HG03060 (cell line): ENCODE data around the gene PRUNE1.

ENCODE experiments used
- ATAC-seq: cut with Tn5 transposase; IDR thresholded peaks from one replicate; pipeline ENCODE4 v1.9.1; 2021; ENCODE audit warnings: low read depth, moderate number of reproducible peaks; ENCODE audit not compliant: unreplicated experiment

Gene PRUNE1

GRCh38 chr1:151047925-151048644 is 39.8 kb downstream of the PRUNE1 start:
- no peak for ATAC-seq

DNA sequence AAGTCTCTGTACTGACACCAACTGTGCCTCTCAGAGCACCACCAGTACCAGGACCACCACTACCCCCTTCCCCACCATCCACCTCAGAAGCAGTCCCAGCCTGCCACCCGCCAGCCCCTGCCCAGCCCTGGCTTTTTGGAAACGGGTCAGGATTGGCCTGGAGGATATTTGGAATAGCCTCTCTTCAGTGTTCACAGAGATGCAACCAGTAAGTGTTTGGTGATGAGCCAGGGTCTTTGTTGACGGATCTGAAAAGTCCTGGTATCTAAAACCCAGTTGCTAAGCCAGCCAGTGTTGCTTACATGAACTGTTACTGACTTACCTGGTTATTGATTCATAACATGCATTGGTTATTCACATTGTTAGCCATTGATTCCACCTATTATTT is 40.4 kb downstream of the PRUNE1 start:
- ATAC-seq: no peak

- no peak for ATAC-seq
Observed at GRCh38 chr1:151049458-151049857, 41.2 kb downstream of the PRUNE1 start.

- ATAC-seq: no peak
Observed at GRCh38 chr1:151050051-151050688, 41.9 kb downstream of the PRUNE1 start.

- ATAC-seq: no peak
Observed at GRCh38 chr1:151051356-151052009, 43.2 kb downstream of the PRUNE1 start.

GRCh38 chr1:151054971-151055547 is 46.8 kb downstream of the PRUNE1 start:
- no peak for ATAC-seq

- no peak for ATAC-seq
Observed at GRCh38 chr1:151055581-151055980, 47.3 kb downstream of the PRUNE1 start.

DNA sequence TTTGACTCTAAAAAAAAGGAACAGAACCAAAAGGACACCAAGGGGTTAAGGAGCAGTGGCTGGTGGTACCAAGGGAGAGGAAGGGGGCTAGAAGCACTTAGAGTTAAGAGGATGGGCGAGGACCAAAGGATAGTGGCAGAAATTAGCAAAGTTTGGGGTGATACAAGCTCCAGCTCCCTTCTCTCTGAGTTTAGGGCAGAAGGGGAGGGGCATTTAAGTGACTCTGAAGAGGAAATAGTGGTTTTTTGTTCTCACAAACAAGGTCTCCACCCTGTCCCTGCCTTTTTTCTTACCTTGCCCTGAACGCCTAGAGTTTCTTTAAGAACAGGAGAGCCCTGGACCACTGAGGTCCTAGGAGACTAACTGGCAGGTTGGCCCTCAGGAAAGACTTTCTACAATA is 47.9 kb downstream of the PRUNE1 start:
- ATAC-seq: no peak

DNA sequence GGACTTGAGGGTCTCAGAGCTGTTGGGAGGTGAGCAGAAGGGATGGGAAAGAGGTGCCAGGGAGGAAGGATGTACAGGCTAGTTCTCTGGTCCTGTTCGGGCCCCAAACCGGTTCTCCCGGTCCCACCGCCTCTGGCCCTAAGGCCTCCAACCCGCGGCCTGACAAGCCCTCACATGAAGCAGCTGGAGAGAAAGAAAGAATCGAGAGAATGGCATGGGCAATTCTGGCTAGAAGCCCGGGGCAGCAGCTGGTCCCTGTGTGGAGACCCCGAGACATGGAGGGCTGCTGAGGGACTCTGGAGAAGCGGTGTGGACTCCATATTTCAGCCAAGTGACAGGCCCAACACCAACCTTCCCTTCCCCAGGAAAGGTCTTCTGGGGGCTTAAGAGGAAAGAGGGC is 50.4 kb downstream of the PRUNE1 start:
- ATAC-seq: no peak

DNA sequence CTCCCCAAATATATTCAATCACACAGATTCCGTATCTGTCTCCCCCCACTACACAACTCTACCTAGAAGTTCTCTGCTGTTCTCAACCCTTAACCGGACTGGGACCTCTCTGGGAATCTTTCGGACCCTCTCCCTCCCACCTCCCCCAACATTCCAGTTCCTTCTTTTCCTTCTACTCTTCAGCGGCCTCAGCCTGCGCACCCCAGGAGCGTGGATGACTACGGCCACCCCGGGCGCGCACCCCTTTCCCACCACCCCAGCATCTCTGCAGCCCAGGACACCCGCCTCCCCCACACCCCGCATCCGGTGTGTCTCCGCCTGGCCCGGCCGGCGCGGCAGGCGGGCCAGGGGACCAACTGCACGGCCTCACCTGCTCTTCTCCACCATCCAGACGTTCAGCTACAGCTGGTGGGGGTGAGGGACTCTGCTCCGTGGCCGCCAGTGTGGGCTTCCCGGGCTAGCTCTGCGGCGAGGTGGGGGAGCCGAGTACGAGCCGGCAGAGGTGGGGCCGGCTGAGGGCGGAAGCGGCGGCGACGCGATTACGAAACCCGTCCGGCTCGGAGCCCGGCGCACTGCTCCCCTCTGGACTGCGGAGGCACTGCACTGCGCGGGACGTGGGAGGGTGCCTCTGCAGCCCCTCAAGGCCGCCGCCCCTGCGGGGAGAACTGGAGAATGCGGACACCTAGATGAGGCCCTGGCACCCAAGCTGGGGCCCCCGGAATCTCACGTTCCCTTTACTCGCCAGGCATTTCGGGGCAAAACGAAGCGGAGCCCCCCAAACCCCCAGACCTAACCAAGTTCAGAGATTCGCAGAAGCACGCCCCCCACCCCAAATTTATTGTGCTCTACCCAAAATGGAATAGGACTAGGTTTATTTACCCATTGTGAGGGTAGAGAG is 51.1 kb downstream of the PRUNE1 start, which contains the start of gene CDC42SE1:
CDC42SE1 (minus strand) TSS at position 514 of the 898 bp plus-strand sequence. CDS start 3,892 bp downstream, outside the sequence.
- ATAC-seq: no peak

GRCh38 chr1:151060007-151060656 is 51.9 kb downstream of the PRUNE1 start, which contains the start of gene MLLT11:
TSS of gene MLLT11 (plus strand) at chr1:151060397. CDS start at chr1:151067225, 6,828 bp downstream.
- no peak for ATAC-seq

- no peak for ATAC-seq
Observed at GRCh38 chr1:151060657-151061421, 52.6 kb downstream of the PRUNE1 start.

- ATAC-seq: no peak
Observed at GRCh38 chr1:151061704-151062103, 53.5 kb downstream of the PRUNE1 start.

- ATAC-seq: no peak
Observed at GRCh38 chr1:151062741-151063371, 54.6 kb downstream of the PRUNE1 start.

DNA sequence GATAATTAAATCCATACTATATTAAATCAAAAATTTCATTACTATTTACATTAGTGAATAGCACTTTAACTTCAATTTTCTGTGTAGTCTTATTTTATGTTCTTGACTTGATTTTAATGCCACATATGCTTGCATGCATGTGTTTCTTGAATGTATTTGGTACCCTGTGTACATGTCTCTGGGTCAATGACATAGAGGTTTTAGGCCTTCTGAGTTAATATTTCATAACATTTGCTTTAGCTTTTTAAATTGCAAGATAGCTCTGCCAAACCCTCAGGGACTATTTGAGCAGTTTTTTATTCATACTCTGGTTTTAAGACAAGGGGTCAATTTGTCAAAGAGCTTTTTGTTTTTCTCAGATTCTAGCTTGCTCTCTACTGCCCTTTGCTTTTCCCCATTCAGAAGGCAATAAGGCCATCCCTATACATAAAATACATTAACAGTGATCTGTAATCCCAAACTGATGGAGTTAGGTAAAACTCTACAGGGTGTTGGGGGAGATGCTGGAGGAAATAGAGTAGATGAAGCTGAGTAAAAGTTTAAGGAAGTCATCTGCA is 56.9 kb downstream of the PRUNE1 start:
- no peak for ATAC-seq

DNA sequence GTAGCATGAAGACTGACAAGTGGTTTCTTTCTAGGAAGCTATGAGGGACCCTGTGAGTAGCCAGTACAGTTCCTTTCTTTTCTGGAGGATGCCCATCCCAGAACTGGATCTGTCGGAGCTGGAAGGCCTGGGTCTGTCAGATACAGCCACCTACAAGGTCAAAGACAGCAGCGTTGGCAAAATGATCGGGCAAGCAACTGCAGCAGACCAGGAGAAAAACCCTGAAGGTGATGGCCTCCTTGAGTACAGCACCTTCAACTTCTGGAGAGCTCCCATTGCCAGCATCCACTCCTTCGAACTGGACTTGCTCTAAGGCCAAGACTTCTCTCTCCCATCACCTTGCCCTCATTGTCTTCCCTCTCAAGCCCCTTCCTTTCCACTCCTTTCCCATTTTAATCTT is 58.9 kb downstream of the PRUNE1 start:
- ATAC-seq: no peak

- no peak for ATAC-seq
Observed at GRCh38 chr1:151069103-151069486, 60.8 kb downstream of the PRUNE1 start.
